Subcutaneous adipose tissue (tissue), 4 donors: ENCODE measurements around the gene DCAF17. TPM values are rescaled to one million over a fixed set of nuclear protein-coding genes. Genes with fewer than 3 reads are reported as not detected.

Experiments used
- total RNA-seq, 4 donors: library from RNA; depleted of rRNA; stranded (reverse); fragments of >200 nt; gene quantifications; one replicate each; pipeline ENCODE4 v1.1.0, GENCODE V29; 2016
- TF ChIP-seq, protein P1 (sequence below): fragments of 450-650 bp; IDR thresholded peaks from one replicate; pipeline ENCODE4 v1.5.1; 2016; ENCODE audit warnings: low read depth, mild to moderate bottlenecking, control low read depth, antibody characterized with exemption, moderate library complexity

DCAF17 gene
- total RNA-seq, 4 donors from 2014 or later: 14.3 to 29.4 (median 18.3) TPM

GRCh38 chr2:171523088-171524017, 89.3 kb downstream of the DCAF17 start:
- TF ChIP-seq, protein P1, sequence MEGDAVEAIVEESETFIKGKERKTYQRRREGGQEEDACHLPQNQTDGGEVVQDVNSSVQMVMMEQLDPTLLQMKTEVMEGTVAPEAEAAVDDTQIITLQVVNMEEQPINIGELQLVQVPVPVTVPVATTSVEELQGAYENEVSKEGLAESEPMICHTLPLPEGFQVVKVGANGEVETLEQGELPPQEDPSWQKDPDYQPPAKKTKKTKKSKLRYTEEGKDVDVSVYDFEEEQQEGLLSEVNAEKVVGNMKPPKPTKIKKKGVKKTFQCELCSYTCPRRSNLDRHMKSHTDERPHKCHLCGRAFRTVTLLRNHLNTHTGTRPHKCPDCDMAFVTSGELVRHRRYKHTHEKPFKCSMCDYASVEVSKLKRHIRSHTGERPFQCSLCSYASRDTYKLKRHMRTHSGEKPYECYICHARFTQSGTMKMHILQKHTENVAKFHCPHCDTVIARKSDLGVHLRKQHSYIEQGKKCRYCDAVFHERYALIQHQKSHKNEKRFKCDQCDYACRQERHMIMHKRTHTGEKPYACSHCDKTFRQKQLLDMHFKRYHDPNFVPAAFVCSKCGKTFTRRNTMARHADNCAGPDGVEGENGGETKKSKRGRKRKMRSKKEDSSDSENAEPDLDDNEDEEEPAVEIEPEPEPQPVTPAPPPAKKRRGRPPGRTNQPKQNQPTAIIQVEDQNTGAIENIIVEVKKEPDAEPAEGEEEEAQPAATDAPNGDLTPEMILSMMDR: no peak

GRCh38 chr2:171524018-171524401, 90.0 kb downstream of the DCAF17 start:
- TF ChIP-seq, protein P1: no peak

DNA sequence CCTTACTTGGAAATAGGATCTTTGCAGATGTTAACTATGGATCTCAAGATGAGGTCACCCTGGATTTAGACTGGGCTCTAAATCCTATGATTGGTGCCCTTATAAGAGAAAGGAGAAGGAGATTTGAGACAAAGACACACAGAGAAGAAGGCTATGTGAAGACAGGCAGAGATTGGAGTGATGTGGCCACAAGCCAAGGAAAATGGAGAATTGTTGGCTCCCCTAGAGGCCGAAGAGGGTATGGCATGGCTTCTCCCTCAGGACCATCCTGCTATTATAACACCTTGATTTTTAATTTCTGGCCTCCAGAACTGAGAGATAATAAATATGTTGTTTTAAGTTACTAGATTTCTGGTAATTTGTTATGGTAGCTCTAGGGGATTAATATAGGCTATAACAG, 95.9 kb downstream of the DCAF17 start:
- TF ChIP-seq, protein P1: no peak

DNA sequence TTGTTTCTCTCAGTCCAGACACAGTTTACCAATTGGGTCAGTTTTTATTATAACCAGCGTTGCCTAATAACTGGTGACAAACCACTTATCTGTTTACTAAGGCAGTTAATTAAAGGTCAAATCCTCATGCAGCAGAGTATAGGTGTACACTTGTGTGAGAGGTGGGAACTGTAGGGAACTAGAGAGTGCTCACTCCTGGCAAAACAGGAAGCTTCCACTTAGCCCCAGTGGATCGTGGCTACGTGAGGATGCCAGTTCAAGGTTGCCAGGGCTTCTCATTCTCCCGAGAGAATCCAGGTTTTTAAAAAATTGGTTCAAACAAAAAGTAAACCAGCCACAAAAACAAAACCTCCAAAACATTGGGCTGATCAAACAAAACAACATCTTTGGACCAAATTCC, 96.4 kb downstream of the DCAF17 start:
- TF ChIP-seq, protein P1: no peak

- TF ChIP-seq, protein P1: no peak
These were observed 97.3 kb downstream of the DCAF17 start for GRCh38 chr2:171531291-171531690.

DNA sequence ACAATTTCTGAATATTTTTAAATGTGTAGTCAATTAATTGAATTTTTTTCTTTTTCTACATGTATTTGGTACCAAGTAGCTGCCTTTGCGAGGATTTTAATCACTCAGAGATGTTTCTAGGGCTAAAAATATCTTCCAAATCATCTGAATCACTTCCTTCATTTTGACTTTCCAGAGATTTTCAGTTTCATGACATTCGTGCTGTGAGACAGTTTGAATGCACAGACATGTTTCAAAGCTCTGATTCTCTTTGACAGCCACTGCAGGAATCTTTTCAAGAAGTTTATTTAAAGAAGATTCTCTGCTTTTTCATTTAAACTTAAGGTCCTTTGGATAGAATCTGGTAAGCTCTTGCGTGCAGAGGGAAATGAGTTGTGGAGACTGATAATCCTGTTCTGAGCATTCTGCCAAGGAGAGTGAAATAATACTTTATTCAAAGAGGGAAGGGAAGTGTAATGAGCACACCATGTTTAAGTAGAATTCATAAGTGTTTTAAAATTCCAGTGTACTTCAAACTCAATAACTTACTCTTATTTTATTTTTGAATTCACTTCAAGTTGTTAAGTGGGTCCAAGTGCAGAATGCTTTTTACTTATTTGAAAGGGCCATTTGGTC, 97.9 kb downstream of the DCAF17 start:
- TF ChIP-seq, protein P1: no peak

DNA sequence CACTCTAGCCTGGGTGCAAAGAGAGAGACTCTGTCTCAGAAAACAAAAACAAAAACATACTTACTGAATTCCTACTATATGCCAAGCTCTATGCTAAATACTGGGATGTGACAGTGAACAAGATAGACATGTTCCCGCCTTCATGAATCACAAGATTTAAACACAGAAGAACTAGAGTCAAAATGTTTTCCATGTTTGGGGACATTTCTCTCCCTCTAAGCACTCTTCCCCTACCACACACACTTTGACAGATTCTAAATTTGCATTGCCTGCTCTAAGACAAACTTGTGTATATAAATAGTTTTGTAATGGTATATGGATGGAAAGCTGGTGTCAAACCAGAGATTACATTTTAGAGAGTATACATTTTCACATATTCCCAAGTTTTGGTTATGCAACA, 99.3 kb downstream of the DCAF17 start:
- TF ChIP-seq, protein P1: no peak
